Stimulated activated naive B cell treated with anti-CD40 and anti-IgM and Interleukin-4, amounts not matched to agents 10 μg/mL and 1 μg/mL and 100 μg/mL, for 72 hours (primary cell): ENCODE data around the gene NKX2-1.
"Not testable (repeated sequence)": the region's sequence is repeated elsewhere in the genome, so short reads cannot be mapped to it uniquely, and the experiment has no call there.

Source experiments
- ATAC-seq, 2 donors: fragments of 150-1000 bp; cut with Tn5 transposase; replicated peaks; 2 replicates each; pipeline ENCODE4 v1.10.0; 2021; ENCODE audit warnings: moderate library complexity in 1 of 2
- DNase-seq: peaks from one replicate; pipeline ENCODE4 v3.0.0; 2021
- H3K27ac Mint-ChIP-seq: one replicate; pipeline ENCODE4 v1.8.0; 2022; ENCODE audit warnings: mild to moderate bottlenecking, mixed read lengths
- H3K27me3 Mint-ChIP-seq, 2 donors: one replicate each; pipeline ENCODE4 v1.8.0; 2022; ENCODE audit warnings: mixed read lengths in 2 of 2
- H3K36me3 Mint-ChIP-seq, 2 donors: one replicate each; pipeline ENCODE4 v1.8.0; 2022; ENCODE audit warnings: mixed read lengths in 2 of 2, mild to moderate bottlenecking in 1 of 2
- H3K4me1 Mint-ChIP-seq, 2 donors: one replicate each; pipeline ENCODE4 v1.8.0; 2022; ENCODE audit warnings: mixed read lengths in 2 of 2, mild to moderate bottlenecking in 1 of 2
- H3K4me3 Mint-ChIP-seq, 2 donors: one replicate each; pipeline ENCODE4 v1.8.0; 2022; ENCODE audit warnings: mild to moderate bottlenecking in 2 of 2, mixed read lengths in 2 of 2, moderate library complexity in 1 of 2
- H3K9me3 Mint-ChIP-seq, 2 donors: one replicate each; pipeline ENCODE4 v1.8.0; 2022; ENCODE audit warnings: mixed read lengths in 2 of 2, mild to moderate bottlenecking in 1 of 2

The NKX2-1 gene

GRCh38 chr14:36505181-36505815 lies 14.7 kb downstream of the NKX2-1 start:
- Mint-ChIP-seq H3K4me3 (peak overlapping the region in 1 of 2 donors; percentile 51), H3K36me3 (peaks cover 1 to 5% of the 10 kb centered on the region in 2 donors), H3K27ac (peak overlapping the region; percentile 82), H3K4me1 (peaks cover 3 to 16% of the 10 kb centered on the region in 2 donors), H3K27me3 (peaks cover 69 to 85% of the 10 kb centered on the region in 2 donors), H3K9me3 (peaks cover 0 to 2% of the 10 kb centered on the region in 2 donors)
- no peak for DNase-seq
- ATAC-seq = peak in 1 of 2 donors; percentile 43

DNA sequence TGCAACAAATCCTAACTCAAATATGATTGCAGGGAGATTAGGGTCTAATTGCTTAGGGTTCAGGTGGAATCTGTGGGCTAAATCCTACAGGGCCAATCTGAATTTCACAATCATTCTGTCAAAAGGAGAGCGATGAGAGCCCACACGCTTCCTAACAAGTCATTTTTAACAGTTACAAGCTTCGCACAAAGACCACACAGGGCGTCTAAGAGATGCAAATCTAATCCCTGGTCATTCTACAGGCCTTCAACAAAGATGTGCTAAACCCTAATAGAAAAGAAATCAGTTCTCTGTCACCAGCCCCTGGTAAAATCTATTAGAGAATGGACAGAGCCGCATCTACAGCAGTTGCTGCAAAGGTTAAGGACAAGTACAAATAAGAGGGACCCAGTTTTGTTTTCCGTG lies 15.3 kb downstream of the NKX2-1 start:
- H3K27ac Mint-ChIP-seq = peak overlapping the region; percentile 82
- DNase-seq (no peak), ATAC-seq (no peak)
- peaks cover 3 to 16% of the 10 kb centered on the region in 2 donors for H3K4me1 Mint-ChIP-seq
- H3K4me3 Mint-ChIP-seq = peak overlapping the region in 1 of 2 donors; percentile 51
- peaks cover 0 to 2% of the 10 kb centered on the region in 2 donors for H3K9me3 Mint-ChIP-seq
- peaks cover 69 to 85% of the 10 kb centered on the region in 2 donors for H3K27me3 Mint-ChIP-seq
- peaks cover 1 to 5% of the 10 kb centered on the region in 2 donors for H3K36me3 Mint-ChIP-seq

DNA sequence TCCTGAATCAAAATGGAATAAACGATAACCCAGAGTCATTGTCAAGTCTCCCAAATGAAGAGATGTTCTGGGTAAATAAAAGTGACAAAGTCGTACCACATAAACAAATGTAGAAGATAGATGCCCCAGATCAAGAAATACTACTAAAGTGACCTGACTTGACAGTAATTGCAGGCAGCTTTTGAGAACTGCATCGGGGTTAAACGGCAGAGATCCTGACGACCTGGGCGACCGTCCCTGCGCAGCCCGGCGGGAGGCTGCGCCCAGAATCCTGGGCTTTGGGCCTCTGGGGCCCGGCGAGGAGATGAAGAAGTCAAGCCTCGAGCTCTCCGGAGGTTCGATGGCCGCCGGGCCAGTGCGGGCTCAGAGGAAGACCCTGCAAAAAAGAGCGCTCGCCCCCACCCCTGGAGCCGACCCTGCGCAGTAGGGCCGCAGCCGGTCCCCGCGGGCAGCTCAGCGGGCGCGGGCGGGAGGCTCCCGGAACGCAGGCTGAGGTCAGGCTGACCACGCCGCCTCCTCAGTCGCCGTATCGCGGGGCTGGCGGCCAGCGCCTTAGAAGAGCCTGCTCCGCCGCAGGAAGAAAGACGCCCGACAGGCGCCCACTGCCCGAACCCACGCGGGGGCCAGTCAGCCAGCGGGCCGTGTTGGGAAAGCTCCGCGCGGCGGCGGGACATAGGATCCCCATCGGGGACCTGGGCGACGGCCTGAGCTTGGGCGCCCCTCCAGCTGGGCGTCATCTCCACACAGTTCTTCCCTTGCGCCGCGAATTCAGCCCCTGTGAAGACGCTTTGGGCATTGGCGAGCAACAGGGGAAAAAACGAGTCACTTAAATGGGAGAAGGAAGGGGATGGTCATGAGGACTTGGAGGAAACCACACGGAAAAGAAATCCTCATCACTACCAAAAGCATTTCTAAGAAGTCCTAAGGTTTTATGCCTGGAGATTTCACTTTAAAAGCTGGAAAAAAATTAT lies 16.0 kb downstream of the NKX2-1 start:
- DNase-seq (no peak), ATAC-seq (no peak)
- peaks cover 1 to 5% of the 10 kb centered on the region in 2 donors for H3K36me3 Mint-ChIP-seq
- H3K27me3 Mint-ChIP-seq = peaks cover 63 to 81% of the 10 kb centered on the region in 2 donors
- H3K4me3 Mint-ChIP-seq = peak overlapping the region in 1 of 2 donors; percentile 30
- H3K4me1 Mint-ChIP-seq = peaks cover 3 to 16% of the 10 kb centered on the region in 2 donors
- peaks cover 0 to 3% of the 10 kb centered on the region in 2 donors for H3K9me3 Mint-ChIP-seq
- peak overlapping the region; percentile 65 for H3K27ac Mint-ChIP-seq

DNA sequence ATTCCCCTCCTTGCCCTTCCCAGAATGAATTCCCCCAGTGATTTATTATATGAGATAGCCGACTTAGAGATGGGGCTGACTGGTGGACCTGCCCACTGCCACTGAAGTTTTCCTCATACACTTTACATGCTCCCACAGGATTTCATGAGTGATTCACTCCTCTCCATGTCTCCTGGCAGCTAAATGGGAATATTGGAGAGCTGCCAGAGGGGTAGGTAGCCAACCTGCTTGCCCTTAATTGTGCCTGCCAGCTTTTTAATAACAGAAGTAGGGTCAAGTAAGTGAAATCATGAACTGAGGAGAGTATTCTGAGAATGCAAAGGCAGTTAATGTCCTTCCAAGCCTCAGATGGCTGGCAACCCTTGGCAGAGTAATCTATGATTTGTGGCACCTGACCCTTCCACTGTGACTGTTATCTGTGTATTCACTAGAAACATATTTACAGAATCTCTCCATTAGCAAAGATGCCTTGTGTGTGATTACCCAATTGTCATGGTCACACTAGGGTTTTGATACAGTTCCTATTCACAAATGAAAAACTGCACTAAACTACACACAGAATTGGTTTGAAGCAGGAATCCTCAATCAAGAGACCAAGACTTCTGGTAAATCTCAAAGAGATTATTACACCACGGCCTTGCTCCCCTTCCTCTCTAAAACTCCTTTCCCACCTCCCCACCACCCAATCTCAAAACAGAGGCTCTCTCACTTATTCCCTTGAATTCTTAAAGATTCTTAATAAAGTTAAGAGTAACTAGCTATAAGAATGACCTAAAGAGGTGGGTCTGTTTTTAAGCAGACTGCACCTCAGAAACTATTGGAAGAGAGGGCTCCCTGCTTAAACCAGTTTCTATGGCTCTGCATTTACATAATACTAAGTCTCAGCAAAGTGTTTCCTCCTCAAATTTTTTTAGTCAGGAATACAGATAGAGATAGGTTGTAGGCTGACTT lies 17.2 kb downstream of the NKX2-1 start:
- Mint-ChIP-seq H3K36me3 (peaks cover 1 to 5% of the 10 kb centered on the region in 2 donors), H3K4me1 (peaks cover 3 to 16% of the 10 kb centered on the region in 2 donors), H3K9me3 (peaks cover 0 to 5% of the 10 kb centered on the region in 2 donors), H3K27me3 (peaks cover 56 to 73% of the 10 kb centered on the region in 2 donors), H3K27ac (no peak overlapping the region), H3K4me3 (no peak overlapping the region)
- ATAC-seq (no peak), DNase-seq (no peak)

DNA sequence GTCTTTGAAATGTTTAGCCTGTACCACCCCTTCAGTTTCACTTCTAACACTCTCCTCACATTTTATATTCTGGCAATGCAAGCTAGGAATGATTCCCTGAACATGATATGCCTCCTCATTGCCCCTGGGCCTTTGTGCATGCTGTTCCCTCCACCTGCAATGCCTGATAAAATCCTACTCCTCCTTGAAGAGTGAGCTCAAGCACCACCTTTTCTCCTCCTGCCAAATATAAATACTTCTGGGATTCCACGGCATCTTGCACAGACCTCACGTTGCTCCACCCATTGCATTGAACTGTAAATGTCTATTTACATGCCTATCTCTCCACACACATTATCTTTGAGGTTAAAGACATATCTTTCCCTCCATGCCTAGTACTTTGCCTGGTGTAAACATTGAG lies 21.1 kb downstream of the NKX2-1 start:
- no peaks in the 10 kb centered on the region for H3K36me3 Mint-ChIP-seq
- H3K27me3 Mint-ChIP-seq = peaks cover 32 to 48% of the 10 kb centered on the region in 2 donors
- no peak for ATAC-seq

DNA sequence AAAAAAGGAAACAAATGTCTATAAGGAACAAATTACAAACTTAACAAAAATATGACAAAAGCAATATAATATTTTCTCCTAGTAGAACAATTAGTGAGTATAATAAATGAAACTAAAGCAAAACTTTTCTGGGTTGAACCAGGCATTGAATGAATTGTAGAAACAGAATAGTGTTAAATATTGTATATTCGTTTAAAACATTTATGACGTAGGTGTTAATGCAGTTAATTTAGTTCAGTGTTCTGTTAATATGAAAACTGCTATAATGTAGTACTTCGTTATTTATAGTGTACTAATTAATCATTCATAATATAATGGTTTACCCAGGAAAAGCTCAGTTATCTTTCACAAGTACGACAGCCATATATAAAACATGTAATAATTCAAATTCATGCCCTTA lies 23.7 kb downstream of the NKX2-1 start:
- ATAC-seq (no peak), DNase-seq (no peak)
- Mint-ChIP-seq H3K36me3 (no peaks in the 10 kb centered on the region), H3K4me3 (no peak overlapping the region), H3K27ac (no peak overlapping the region), H3K9me3 (peaks cover 0 to 2% of the 10 kb centered on the region in 2 donors), H3K27me3 (peaks cover 30 to 36% of the 10 kb centered on the region in 2 donors), H3K4me1 (no peaks in the 10 kb centered on the region)

More for the DNA sequence above, 21.1 kb downstream of the NKX2-1 start:
- Mint-ChIP-seq H3K9me3 (peaks cover 0 to 2% of the 10 kb centered on the region in 2 donors), H3K4me1 (no peaks in the 10 kb centered on the region), H3K4me3 (no peak overlapping the region), H3K27ac (no peak overlapping the region)
- no peak for DNase-seq

GRCh38 chr14:36495666-36496065 lies 24.4 kb downstream of the NKX2-1 start:
- Mint-ChIP-seq H3K4me3 (no peak overlapping the region), H3K9me3 (peaks cover 0 to 2% of the 10 kb centered on the region in 2 donors), H3K4me1 (no peaks in the 10 kb centered on the region), H3K27me3 (peaks cover 30 to 41% of the 10 kb centered on the region in 2 donors), H3K36me3 (no peaks in the 10 kb centered on the region), H3K27ac (no peak overlapping the region)
- ATAC-seq (no peak), DNase-seq (no peak)

- ATAC-seq = no peak
- Mint-ChIP-seq H3K4me3 (no peak overlapping the region), H3K36me3 (no peaks in the 10 kb centered on the region), H3K4me1 (no peaks in the 10 kb centered on the region), H3K9me3 (no peaks in the 10 kb centered on the region), H3K27me3 (peaks cover 24 to 34% of the 10 kb centered on the region in 2 donors), H3K27ac (no peak overlapping the region)
- no peak for DNase-seq
These were observed 26.3 kb downstream of the NKX2-1 start for GRCh38 chr14:36493761-36494160.

GRCh38 chr14:36485773-36486172 lies 34.3 kb downstream of the NKX2-1 start:
- no peak overlapping the region for H3K27ac Mint-ChIP-seq
- H3K27me3 Mint-ChIP-seq = peaks cover 8 to 19% of the 10 kb centered on the region in 2 donors
- no peak for ATAC-seq

DNA sequence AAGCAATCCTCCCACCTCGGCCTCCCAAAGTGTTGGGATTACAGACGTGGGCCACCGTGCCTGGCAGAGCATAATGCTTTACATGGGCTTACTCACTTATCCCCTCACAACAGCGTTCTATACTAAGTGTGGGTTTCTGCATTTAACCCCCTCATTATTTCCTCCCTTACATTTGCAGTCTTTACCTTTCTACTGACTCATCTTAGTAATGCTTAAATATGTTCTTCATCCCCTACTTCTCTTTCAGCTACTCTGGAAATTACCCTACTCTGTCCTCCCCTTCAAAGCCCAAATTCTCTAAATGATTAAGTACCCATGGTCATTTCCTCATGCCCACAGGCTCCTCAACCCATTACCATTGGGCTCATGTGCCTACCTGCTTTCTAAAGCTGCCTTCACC lies 40.7 kb downstream of the NKX2-1 start:
- ATAC-seq (peak in 1 of 2 donors; percentile 68), DNase-seq (no peak)
- peaks cover 5 to 8% of the 10 kb centered on the region in 2 donors for H3K9me3 Mint-ChIP-seq
- H3K4me3 Mint-ChIP-seq = no peak overlapping the region
- H3K36me3 Mint-ChIP-seq = no peaks in the 10 kb centered on the region
- H3K4me1 Mint-ChIP-seq = no peaks in the 10 kb centered on the region
- H3K27me3 Mint-ChIP-seq = peaks cover 17 to 21% of the 10 kb centered on the region in 2 donors
- no peak overlapping the region for H3K27ac Mint-ChIP-seq

More at GRCh38 chr14:36485773-36486172, 34.3 kb downstream of the NKX2-1 start:
- DNase-seq = no peak
- Mint-ChIP-seq H3K4me3 (no peak overlapping the region), H3K36me3 (no peaks in the 10 kb centered on the region), H3K9me3 (no peaks in the 10 kb centered on the region), H3K4me1 (no peaks in the 10 kb centered on the region)

DNA sequence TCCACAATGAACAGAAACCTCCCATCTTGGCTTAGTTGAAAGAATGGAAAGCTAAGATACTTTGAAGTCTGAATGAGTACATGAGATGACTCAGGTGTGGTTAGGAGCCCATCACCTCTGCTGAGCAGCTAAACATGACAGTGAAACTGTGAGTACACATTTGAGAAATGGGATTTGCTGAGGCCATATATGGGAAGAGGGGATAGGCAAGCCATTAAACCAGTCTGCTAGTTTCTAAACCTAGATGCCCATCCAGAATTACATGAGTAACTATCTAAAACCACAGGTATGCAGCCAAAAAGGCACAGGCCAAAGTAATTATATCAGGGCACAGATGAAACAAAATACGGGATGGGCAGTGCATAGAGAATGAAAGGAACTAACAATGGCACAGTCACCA lies 41.2 kb downstream of the NKX2-1 start:
- peaks cover 17 to 20% of the 10 kb centered on the region in 2 donors for H3K27me3 Mint-ChIP-seq
- H3K9me3 Mint-ChIP-seq = peaks cover 5 to 8% of the 10 kb centered on the region in 2 donors
- no peaks in the 10 kb centered on the region for H3K4me1 Mint-ChIP-seq
- no peak overlapping the region for H3K4me3 Mint-ChIP-seq
- no peaks in the 10 kb centered on the region for H3K36me3 Mint-ChIP-seq
- H3K27ac Mint-ChIP-seq = no peak overlapping the region
- peak in 1 of 2 donors; percentile 42 for ATAC-seq
- DNase-seq = no peak

DNA sequence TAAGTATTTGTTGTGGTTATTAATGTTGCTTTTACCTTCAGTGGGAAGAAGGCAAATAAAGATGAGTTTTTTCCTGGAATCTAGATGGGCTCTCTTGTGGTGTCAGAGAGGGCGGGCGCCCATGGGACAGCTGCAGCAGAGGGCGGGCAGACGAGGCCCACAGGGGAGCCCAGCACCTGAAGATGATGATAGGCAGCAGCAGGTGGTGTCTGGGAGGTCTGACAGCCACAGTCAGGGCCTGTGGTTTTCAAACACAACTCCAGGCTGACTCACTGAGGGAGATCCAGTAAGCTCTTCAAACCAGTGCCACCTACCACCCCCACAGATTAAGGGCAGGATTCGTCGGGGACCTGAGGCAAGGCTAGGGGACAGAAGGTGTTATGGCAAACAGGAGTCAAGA lies 42.8 kb downstream of the NKX2-1 start:
- ATAC-seq (no peak), DNase-seq (no peak)
- Mint-ChIP-seq H3K27ac (no peak overlapping the region), H3K4me3 (no peak overlapping the region), H3K27me3 (peaks cover 17 to 20% of the 10 kb centered on the region in 2 donors), H3K4me1 (no peaks in the 10 kb centered on the region), H3K36me3 (no peaks in the 10 kb centered on the region), H3K9me3 (peaks cover 5 to 8% of the 10 kb centered on the region in 2 donors)

DNA sequence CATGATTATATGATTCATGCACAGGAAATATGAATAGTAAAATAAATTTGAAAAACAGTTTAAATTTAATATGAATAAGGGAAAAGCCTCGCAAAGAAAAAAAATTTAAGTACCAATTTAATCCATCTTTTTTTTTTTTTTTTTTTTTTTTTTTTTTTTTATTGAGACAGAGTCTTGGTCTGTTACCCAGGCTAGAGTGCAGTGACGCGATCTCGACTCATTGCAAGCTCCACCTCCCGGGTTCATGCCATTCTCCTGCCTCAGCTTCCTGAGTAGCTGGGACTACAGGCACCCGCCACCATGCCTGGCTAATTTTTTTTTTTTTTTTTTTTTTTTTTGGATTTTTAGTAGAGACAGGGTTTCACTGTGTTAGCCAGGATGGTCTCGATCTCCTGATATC lies 44.0 kb downstream of the NKX2-1 start:
- H3K4me1 Mint-ChIP-seq, DNase-seq, H3K27ac Mint-ChIP-seq, ATAC-seq, H3K4me3 Mint-ChIP-seq, H3K9me3 Mint-ChIP-seq, H3K36me3 Mint-ChIP-seq: not testable (repeated sequence)
- peaks cover 17 to 20% of the 10 kb centered on the region in 2 donors for H3K27me3 Mint-ChIP-seq
